GM11168 (cell line): Measurements from ENCODE around the gene LRIF1.
"Not testable (repeated sequence)": the region's sequence is repeated elsewhere in the genome, so short reads cannot be mapped to it uniquely, and the experiment has no call there.

Experiments
- in situ Hi-C: fragments of 300-500 bp; cut with MboI; formaldehyde crosslinking; loops from one replicate; pipeline ENCODE4 v1.12.0; 2022; ENCODE audit warnings: low sequenced_read_pairs; ENCODE audit not compliant: unreplicated experiment

LRIF1 gene

GRCh38 chr1:110953031-110953430, 10.7 kb downstream of the LRIF1 start:
- in situ Hi-C loops: no loop called here

DNA sequence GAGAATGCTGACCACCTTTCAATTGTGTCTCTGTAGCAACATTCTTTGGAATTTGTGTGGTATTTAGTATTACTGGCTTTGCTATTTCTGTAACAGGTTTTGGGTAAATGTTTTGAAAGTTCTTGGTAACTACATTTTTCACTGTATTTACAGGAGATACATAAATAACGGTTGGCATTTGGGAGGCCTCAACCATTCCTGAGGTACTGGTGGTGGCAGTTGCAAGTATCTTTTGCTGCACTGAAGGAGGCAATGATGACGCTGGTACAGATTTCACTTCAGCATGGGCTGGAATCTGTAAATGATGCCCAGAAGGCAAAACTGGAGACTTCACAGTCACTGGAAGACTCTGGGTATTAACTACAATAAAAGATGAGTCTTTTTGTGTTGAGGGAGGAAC, 11.7 kb downstream of the LRIF1 start:
- in situ Hi-C loops: no loop called here

DNA sequence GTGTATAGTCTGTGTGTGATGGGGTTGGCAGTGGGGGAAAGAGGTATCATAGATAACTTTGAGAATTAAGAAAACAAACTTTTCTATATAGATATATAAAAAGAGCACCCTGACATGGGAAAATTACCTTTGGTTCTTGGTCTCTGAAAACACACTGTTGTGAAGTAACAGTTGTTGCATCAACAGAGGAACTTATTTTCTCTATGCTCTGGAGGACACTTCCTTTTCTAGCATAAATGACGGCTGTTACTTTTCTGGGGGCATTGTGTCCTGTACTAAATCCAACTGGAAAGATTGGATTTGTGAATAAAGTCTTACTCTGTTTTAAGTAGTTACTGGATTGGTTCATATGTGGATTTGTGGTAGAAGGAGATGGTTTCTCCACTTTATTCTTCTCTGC, 12.6 kb downstream of the LRIF1 start:
- in situ Hi-C loops: no loop called here

GRCh38 chr1:110948038-110948810, 15.5 kb downstream of the LRIF1 start:
- in situ Hi-C loops: no loop called here

DNA sequence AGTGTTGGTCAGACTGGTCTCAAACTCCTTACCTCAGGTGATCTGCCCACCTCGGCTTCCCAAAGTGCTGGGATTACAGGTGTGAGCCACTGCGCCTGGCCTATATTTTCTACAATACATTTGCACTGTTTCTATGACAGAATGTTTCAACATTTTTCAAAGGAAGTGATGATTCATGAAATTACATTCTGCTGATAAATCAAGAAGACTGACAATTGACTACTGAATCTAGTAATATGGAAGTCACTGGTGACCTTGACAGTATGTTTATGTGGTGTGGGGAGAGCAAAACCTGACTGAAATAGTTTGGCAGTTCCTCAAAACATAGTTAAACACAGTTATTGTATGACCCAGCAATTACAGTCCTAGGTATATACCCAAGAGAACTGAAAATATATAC, 18.1 kb downstream of the LRIF1 start:
- in situ Hi-C loops: no loop called here

- in situ Hi-C loops: no loop called here
Measured at GRCh38 chr1:110944806-110945205, 18.9 kb downstream of the LRIF1 start.

GRCh38 chr1:110936567-110936966, 27.2 kb downstream of the LRIF1 start:
- in situ Hi-C loops: no loop called here

- in situ Hi-C loops: not testable (repeated sequence)
Measured at GRCh38 chr1:110931097-110931496, 32.6 kb downstream of the LRIF1 start.

- in situ Hi-C loops: no loop called here
Measured at GRCh38 chr1:110928904-110929303, 34.8 kb downstream of the LRIF1 start.

DNA sequence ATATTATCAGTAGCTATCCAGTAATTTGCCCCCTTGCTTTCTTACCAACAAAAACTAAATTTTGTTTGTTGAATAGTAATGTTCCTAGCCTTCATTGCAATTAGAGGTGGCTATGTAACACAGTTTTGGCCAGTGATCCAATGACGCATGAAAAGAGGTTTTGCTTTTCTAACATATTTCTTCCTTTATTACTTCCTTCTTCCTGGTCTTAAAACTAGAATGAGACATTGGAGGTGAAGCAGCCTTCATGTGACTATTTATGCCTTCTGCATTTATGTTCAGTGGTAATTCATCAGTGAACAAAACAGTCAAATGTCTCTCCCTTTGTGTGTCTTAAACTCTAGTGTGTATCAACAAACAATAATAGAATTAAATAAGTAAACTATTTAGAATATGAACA, 35.5 kb downstream of the LRIF1 start:
- in situ Hi-C loops: no loop called here

DNA sequence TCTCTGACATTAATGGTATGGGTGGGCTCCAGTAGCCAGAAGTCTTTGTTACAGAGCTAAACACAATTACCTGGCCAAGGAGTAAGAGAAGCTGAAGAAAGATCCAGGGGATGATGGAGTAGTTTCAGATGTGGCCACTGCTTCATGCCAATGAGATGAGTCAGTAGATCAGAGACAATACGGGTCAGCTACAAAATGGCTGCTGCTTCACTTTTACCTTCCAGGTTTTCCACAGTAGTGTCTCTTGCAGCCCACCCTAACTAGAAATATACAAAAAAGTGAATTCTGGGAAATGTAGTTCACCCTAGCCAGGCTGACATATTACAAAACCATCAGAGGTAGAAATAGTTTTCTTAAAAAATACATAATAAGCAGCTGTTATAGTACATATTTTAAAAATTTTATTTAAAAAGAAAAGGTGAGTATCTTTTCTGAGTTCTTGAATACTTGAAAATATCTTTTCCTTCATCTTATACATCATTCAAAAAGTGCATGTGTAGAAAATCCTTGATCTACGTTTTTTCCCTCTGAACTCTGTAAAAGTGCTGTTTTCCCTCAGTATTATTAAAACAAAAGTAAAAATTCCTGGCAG, 36.1 kb downstream of the LRIF1 start:
- in situ Hi-C loops: no loop called here

DNA sequence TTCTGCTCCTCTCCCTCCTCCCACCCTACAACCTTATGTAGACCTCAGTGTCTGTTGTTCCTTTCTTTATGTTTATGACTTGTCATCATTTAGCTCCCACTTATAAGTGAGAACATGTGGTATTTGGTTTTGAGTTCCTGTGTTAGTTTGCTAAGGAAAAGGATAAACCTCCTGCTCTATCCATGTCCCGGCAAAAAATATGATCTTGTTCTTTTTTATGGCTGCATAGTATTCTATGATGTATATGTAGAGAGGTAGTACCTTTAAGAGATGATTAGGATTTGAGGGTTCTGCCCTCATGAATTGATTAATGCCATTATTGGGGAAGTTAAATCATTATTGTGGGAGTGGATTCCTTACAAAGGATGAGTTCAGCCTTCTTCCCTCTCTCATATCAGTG, 41.8 kb downstream of the LRIF1 start:
- in situ Hi-C loops: no loop called here

DNA sequence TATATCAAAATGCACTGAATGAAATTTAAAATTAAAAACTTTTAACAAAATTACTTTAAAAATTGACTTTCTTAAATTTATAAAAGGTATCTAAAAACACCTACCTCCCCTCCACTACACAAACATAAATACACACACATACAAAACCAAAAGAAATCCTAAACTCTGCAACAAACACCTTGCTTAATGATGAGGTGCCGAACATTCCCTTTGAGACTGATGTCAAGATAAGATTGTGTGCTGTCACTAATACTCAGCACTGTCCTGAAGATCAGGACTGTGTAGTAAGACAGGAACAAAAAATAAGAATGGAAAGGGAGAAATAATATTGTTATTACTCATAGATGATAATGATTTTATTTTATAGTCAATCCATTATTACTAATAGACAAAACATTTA, 45.7 kb downstream of the LRIF1 start:
- in situ Hi-C loops: no loop called here

DNA sequence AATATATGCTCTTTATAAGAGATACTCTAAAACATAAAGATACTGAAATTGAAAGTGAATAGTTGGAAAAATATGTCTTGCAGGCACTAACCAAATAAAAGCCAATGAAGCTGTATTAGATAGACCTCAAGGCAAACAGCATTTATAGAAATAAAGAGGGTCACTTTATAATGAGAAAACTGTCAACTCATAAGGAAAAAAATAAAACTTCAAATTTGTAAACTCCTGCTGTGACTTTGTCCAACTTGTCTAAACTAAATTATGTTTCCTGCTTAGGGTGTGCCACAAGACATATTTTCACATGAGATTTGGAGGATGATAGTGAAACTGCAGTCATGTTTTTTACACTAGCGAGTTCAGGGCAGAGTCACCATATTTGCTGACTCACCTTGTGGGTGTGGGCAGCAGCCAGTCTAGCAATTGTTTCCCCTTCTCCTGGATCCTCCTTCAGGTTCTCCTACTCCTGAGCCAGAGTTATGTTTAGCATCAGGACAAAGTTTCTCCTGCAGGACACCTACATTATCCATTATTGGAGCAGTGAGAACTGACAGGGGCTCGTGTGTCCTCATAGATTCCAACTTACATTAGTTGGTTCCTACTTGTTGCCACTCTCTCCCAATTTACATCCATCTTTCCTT, 46.9 kb downstream of the LRIF1 start:
- in situ Hi-C loops: no loop called here

DNA sequence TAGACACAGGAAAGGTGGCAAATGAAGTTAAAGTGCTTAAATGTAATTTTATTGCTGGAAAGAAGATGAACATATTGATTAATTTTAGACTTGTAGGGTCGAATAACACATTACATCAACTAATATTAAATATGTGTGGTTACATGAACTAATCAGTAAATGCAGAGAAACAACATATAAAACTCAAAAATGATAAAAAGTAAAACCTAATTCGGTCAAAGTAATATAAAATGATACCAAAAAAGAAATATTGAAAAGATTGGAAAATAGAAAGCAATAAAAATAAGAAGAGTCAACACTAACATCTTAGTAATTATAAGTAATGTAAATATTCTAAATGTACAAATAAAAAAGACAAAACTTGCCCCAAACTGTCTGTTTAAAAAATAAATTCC, 47.5 kb downstream of the LRIF1 start:
- in situ Hi-C loops: no loop called here

GRCh38 chr1:110915804-110916203, 47.9 kb downstream of the LRIF1 start:
- in situ Hi-C loops: no loop called here

GRCh38 chr1:110914676-110915075, 49.0 kb downstream of the LRIF1 start:
- in situ Hi-C loops: no loop called here

GRCh38 chr1:110912784-110913183, 50.9 kb downstream of the LRIF1 start:
- in situ Hi-C loops: no loop called here

- in situ Hi-C loops: no loop called here
Measured at GRCh38 chr1:110903853-110904500, 59.7 kb downstream of the LRIF1 start.

GRCh38 chr1:110902820-110903463, 60.8 kb downstream of the LRIF1 start:
- in situ Hi-C loops: no loop called here

- in situ Hi-C loops: no loop called here
Measured at GRCh38 chr1:110899458-110899843, 64.3 kb downstream of the LRIF1 start.
